ENCODE measurements around the gene GRAMD4. TPM values are rescaled to one million over a fixed set of nuclear protein-coding genes. Genes with fewer than 3 reads are reported as not detected.

GRAMD4 gene
- total RNA-seq, 2 experiments from 2014 or later, result 20.7 to 20.9 TPM

DNA sequence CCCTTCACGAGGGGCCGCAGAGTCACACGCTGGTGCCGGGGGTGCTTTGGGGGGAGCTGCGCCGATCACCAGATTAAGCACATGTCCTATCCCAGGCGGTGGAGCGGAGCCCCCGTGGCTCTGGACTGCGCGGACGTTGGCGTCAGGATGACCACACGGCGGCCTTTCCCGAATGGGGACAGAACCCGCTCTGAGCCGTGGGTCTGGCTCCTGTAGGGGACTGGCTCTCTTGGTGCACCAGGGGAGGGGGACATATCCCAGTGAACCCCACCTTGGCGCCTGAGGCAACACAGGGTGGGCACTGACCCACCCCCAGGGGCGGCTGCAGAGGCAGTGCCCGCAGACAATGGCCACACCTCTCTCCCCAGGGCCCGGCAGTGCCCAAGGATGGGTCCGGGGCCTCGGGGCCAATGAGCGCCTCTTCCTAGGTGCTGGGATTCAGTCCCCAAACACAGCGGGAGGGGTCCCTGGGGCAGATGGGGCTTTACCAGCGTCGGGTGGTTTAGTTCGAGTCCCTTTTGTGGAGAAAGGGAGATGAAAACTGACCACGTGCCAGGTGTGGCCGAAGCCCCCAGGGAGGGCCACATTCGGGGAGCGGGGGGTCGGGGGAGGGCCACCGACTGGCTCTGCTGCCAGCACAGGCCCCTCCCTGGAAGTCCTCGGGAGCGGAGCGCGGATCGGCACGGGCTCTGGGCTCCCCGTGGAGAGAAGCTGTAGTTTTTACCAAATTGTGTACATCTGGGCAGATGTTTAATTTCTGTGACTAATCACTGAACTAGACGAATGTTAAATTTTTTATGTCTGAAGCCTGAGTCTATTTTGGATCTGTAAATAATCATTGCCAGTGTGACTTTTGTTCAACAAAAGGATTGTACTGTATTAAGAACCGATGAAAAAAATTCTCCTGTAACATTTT lies 58.9 kb downstream of the GRAMD4 start:
- H3K36me3 Mint-ChIP-seq, result peaks cover 2% of the 10 kb centered on the region
- no peaks in the 10 kb centered on the region for H3K27me3 Mint-ChIP-seq
- H3K9me3 Mint-ChIP-seq, result no peaks in the 10 kb centered on the region
- H3K4me1 Mint-ChIP-seq, result peaks cover 22% of the 10 kb centered on the region
- no peak for DNase-seq
- no peak overlapping the region for H3K4me3 Mint-ChIP-seq
- H3K27ac Mint-ChIP-seq, result no peak overlapping the region

DNA sequence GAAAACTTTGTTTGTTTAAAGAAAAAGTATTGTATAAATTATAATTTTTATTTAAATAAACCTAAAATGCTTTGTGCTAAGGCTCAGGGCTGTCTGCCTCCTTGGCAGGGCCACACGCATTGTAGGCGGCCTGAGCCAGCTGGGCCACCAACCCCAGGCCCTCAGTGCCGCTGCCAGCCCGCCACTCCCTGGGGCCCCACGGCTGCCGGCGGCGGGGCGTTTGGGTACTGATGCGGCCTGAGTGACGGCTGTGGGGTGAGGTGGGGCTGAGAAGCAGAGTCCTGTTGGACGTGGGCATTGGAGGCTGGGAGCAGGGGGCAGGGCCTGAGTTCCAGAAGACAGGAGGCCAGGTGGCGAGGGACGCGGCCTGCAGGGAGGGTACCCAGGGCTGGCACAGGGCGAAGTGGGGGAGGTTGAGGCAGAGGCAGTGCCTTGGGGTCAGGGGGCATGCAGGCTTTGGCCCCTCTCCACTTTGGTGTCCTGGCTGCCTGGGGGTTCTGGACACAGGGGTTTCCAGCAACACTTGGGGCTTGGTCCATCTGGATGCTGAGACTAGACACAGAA lies 59.6 kb downstream of the GRAMD4 start:
- no peak for DNase-seq
- peaks cover 24% of the 10 kb centered on the region for H3K4me1 Mint-ChIP-seq
- no peaks in the 10 kb centered on the region for H3K9me3 Mint-ChIP-seq
- no peak overlapping the region for H3K27ac Mint-ChIP-seq
- H3K36me3 Mint-ChIP-seq, result no peaks in the 10 kb centered on the region
- H3K27me3 Mint-ChIP-seq, result no peaks in the 10 kb centered on the region
- H3K4me3 Mint-ChIP-seq, result no peak overlapping the region

DNA sequence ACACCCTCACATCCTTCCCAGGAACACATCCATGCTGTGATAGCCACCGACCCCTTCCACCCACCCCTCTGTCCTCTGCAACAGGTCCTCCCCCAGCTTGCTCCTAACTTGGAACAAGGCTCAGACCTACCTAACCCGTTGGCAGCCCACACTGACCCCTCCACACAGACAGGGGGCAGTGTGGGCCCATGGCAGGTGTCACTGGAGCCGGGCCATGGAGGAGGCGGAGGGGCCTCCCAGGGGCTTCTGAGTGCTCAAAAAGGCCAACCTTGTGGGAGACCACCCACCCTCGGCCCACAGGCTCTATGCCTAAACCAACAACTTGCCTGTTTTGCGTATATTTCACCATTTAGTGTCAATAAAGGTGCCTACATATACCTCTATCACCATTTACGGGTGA lies 60.8 kb downstream of the GRAMD4 start:
- no peak overlapping the region for H3K4me3 Mint-ChIP-seq
- peaks cover 23% of the 10 kb centered on the region for H3K4me1 Mint-ChIP-seq
- peak; percentile 34 for DNase-seq
- no peaks in the 10 kb centered on the region for H3K9me3 Mint-ChIP-seq
- H3K27ac Mint-ChIP-seq, result no peak overlapping the region
- no peaks in the 10 kb centered on the region for H3K36me3 Mint-ChIP-seq
- no peaks in the 10 kb centered on the region for H3K27me3 Mint-ChIP-seq

DNA sequence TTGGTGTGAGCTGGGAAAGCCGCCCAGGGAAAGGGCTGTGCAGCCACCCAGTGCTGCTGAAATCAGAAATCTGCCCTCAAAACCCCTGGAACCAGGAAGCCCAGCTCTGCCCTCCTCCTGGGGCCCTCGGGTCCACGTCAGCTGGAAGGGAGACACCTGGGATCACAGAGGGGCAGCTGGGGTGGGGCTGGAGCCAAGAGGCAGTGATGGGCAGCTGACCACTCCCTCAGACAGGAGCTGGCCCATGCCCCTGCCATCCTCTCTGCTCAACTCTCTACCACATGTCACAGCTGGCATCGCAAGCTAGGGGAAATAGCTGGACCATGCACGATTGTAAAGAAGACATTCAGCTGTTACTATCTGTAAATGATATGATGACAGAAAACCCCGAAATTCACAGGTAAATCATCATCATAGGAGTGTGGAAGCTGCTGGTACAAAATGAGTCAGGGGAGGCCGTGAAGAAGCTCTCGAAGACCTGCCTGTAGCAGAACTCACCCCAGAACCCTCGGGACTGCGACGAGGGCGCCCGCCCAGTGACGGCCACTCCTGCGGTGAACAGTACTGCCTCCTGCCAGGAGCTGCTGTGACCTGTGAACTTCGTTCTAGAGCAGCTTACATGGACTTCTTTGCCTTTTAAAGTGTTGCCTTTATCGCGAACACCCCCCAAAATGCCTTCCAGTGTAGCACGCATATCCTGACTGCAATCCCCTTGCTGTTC lies 62.0 kb downstream of the GRAMD4 start:
- Mint-ChIP-seq H3K27me3 (no peaks in the 10 kb centered on the region), H3K27ac (no peak overlapping the region), H3K36me3 (peaks cover 2% of the 10 kb centered on the region), H3K4me3 (no peak overlapping the region), H3K4me1 (peaks cover 23% of the 10 kb centered on the region), H3K9me3 (no peaks in the 10 kb centered on the region)
- DNase-seq, result no peak

DNA sequence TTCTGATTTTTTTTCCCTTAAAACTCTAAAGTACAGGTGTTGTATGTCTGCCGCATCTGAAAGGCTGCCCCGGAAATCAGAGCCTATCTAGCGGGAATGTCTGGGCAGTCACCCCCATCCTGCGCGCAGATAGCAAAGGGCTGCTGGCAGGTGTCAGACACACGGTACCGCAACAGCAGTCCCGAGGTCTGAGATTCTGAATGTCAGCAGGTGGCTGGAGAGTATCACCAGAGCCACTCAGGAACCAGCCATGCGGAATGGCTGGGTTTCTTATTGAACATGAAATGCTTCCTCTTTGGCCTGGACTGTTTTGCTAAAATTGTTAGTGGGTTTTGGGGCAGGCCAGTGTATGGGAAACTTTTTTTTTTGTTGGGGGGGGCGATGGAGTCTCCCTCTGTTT lies 64.5 kb downstream of the GRAMD4 start:
- Mint-ChIP-seq H3K27me3 (no peaks in the 10 kb centered on the region), H3K9me3 (no peaks in the 10 kb centered on the region), H3K4me1 (peaks cover 19% of the 10 kb centered on the region), H3K36me3 (peaks cover 4% of the 10 kb centered on the region), H3K27ac (no peak overlapping the region), H3K4me3 (no peak overlapping the region)
- no peak for DNase-seq

DNA sequence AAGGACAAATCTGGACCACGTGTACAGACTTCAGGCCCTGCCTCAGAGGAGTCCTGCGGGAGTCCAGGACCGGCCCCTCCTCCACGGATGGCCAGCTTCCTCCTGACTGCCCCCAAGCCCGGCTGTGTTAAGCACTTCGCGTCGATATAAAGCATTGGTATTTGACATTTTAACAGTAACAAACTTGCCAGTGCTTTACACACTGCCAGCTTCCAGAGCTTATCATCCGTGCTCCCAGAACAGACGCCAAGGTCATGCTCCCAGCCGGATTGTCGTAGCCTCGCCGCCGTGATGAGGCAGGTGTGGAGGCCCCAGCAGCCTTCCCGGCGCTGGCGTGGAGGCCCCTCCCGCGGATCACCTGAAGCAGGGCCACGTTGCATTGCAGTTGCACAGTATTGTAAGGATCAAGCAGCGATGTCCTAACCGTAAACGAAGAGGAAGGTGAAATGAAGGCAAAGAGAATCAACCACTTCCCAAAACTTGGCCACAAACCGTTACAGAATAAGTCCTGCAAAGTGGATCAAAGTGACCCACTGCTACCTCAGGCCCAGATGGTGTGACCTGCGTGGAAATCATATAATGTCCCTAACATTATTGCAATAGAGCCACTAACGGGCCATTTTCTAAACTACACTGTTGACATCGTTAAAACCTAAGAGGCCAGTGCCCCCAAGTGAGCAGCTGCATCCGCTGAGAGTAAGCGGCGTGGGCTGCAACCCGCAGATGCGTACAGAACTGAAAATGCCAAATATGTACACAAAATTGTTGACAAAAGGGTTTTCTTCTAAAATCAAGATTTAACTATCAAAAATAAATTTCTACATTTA lies 66.2 kb downstream of the GRAMD4 start:
- peak overlapping the region; percentile 62 for H3K27ac Mint-ChIP-seq
- H3K4me3 Mint-ChIP-seq, result no peak overlapping the region
- no peaks in the 10 kb centered on the region for H3K9me3 Mint-ChIP-seq
- H3K27me3 Mint-ChIP-seq, result no peaks in the 10 kb centered on the region
- H3K4me1 Mint-ChIP-seq, result peaks cover 18% of the 10 kb centered on the region
- DNase-seq, result no peak
- H3K36me3 Mint-ChIP-seq, result peaks cover 12% of the 10 kb centered on the region

DNA sequence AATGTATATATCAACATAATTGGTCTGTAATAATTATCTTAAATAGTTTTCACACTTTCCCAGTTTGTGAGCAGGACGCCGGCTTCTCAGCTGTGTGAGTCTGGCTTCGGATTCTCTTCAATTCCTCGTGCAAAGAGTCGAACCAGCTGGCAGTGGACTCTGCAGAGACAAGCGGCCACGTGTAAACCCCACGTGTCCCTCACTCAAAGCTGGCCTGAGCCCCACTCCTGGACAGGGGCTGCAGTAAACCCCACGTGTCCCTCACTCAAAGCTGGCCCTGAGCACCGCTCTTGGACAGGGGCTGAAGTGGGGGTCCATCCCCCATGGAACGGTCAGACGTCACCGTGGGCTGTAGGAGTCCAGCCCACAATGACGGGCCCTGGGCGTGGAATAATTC lies 66.9 kb downstream of the GRAMD4 start:
- H3K27ac Mint-ChIP-seq, result no peak overlapping the region

DNA sequence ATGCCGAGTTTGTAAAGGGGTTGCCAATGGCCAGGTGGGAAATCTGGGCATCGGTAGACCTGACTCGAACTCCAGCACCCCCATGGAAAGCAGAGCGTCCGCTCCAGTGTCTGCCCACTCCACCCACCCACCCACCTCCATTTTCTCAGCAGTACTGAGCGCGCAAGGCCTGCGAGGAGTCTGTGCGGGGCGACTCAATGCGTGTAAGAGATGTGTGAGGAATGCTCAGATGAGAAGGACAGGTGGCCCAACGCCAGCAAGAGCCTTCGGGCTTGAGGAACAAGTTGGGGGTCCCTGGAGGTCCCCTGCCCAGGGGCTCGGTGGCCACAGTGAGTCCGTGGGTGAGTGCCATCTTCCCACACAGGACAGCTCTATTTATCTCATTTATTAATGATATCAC lies 67.3 kb downstream of the GRAMD4 start:
- peaks cover 17% of the 10 kb centered on the region for H3K36me3 Mint-ChIP-seq
- DNase-seq, result no peak
- no peak overlapping the region for H3K27ac Mint-ChIP-seq
- H3K4me3 Mint-ChIP-seq, result no peak overlapping the region
- H3K9me3 Mint-ChIP-seq, result no peaks in the 10 kb centered on the region
- H3K4me1 Mint-ChIP-seq, result peaks cover 17% of the 10 kb centered on the region
- no peaks in the 10 kb centered on the region for H3K27me3 Mint-ChIP-seq

More for the DNA sequence above, 66.9 kb downstream of the GRAMD4 start:
- DNase-seq, result no peak
- Mint-ChIP-seq H3K4me1 (peaks cover 17% of the 10 kb centered on the region), H3K4me3 (no peak overlapping the region), H3K27me3 (no peaks in the 10 kb centered on the region), H3K36me3 (peaks cover 17% of the 10 kb centered on the region), H3K9me3 (no peaks in the 10 kb centered on the region)

DNA sequence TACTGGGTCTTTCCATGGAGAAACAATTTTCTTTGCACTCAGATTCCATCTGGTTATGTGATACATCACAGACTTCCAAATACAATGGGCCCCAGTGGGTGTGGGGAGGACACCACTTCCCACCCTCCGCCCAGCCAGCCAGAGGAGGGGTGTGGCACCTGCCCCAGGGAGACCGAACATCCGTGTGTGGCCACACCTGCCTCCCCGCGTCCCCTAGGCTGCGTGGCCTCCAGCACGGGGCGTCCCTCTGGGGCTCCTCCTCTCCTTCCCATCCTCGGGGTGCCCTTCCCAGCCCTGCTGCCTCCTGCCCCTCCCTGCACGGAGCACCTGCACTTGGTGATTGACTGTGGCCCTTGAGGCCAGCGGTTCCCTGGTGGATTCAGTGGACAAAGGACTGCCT lies 68.8 kb downstream of the GRAMD4 start:
- no peak for DNase-seq
- Mint-ChIP-seq H3K4me1 (peaks cover 16% of the 10 kb centered on the region), H3K27me3 (no peaks in the 10 kb centered on the region), H3K4me3 (no peak overlapping the region), H3K27ac (peak overlapping the region; percentile 23), H3K9me3 (no peaks in the 10 kb centered on the region), H3K36me3 (peaks cover 17% of the 10 kb centered on the region)

DNA sequence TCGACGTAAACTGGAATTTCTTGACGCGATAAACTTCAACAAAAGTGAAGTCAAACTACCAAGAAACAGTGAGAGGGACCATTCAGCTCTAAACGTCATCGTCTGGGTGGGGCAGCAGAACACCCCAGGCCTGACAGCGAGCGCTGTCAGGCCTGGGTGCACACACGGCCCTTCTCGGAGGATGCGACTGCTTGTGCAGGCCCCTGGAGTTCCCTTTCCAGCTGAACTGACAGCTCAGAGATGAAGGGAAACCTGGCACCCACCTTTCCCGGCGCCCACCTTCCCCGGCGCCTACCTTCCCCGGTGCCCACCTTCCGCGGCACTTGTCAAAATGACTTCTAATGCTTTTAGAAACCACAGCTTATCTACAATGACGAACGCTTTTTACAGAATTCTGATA lies 70.0 kb downstream of the GRAMD4 start:
- Mint-ChIP-seq H3K27ac (no peak overlapping the region), H3K9me3 (no peaks in the 10 kb centered on the region), H3K4me3 (no peak overlapping the region), H3K27me3 (no peaks in the 10 kb centered on the region), H3K4me1 (peaks cover 6% of the 10 kb centered on the region), H3K36me3 (peaks cover 19% of the 10 kb centered on the region)
- no peak for DNase-seq

DNA sequence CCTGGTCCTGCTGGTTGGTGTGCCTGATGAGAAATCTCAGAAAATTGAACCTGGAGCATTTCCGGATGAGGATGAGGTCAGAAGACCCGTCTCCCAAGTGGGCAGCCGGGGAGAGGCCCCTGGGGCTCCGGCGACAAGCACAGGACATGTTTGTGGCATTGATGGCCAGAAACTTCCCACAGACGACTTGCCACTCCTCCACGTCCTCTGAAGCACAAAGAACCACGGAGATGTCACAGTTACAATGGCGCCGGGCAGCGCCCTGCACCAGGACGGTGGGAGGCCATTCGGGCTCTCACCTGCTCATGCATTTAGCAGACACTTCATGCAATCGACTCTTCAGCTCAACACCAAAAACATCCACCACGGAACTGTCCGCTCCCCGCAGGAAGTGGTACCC lies 71.4 kb downstream of the GRAMD4 start:
- H3K36me3 Mint-ChIP-seq, result peaks cover 17% of the 10 kb centered on the region
- no peaks in the 10 kb centered on the region for H3K4me1 Mint-ChIP-seq
- no peak overlapping the region for H3K27ac Mint-ChIP-seq
- H3K9me3 Mint-ChIP-seq, result no peaks in the 10 kb centered on the region
- H3K4me3 Mint-ChIP-seq, result no peak overlapping the region
- no peak for DNase-seq
- H3K27me3 Mint-ChIP-seq, result no peaks in the 10 kb centered on the region

DNA sequence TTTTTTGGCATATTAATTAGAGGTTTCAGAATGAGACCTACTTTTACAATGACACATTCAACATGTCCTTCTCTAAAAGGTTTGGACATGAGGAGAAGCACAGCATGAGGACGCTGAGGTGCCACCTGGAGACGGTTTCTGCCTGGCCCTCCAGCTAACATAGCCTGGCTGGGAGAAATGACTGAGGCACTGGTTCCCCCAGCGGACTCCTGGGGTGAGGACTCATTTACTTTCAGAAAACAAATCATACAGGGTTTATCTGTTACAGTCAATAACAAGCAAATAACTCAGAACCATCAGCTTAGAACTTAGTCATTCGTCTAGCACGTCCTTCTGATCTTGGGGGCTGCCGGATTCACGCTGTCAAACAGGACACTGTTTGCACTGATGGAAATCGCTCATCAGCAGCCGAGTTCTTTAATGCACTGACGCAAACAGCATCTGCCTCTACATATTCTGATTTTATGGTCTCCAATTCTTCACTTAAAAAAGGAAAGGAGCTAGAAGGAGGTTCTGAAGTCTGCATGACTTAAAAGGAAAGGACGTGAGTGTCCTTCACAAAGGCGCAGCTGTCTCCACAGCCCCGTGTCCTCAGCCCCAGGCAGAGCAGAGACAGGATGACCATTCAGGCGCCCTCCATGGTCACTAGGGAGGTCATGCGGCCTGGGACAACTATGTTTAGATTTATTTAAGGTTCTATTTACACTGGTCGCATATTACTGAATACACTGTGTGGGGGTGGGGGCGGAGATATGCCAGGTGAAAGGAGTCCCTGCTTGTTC lies 73.6 kb downstream of the GRAMD4 start:
- no peaks in the 10 kb centered on the region for H3K4me1 Mint-ChIP-seq
- no peak for DNase-seq
- no peak overlapping the region for H3K4me3 Mint-ChIP-seq
- H3K27me3 Mint-ChIP-seq, result no peaks in the 10 kb centered on the region
- peaks cover 18% of the 10 kb centered on the region for H3K36me3 Mint-ChIP-seq
- H3K27ac Mint-ChIP-seq, result no peak overlapping the region
- no peaks in the 10 kb centered on the region for H3K9me3 Mint-ChIP-seq

DNA sequence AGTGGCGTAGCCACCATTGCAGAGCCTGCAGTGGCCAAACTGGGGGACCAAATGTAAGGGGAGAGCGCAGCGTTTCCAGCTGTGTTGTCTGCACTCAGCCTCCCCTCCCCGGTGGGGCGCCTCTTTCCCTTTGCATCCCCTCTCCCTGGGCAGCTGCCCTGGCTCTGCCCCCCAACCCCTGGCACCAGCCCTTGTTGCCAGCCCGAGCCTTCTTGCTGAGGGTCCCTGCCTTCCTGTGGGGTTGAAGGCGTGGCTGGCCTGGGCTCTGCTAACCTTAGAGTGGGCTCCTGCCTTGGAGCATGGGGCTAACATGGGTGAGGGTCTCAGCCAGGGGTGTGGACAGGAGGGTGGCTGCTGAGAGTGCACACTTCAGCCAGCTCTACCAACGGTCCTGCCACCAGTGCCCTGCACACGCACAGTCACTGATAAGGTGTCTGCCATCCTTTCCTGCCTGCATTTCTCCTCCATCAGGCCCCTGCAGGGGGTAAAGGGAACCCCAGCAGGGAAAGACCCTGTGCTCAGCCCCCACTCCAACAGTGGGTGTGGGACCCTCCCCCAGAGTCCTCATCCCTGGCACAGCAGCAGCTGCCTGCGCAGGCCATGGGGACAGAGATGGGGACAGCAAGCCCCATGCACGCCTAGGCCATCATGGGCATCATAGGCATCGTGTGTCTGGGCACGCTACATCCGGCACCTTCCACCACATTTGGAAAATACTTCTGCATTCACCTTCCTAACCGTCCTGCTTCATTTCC lies 74.4 kb downstream of the GRAMD4 start:
- Mint-ChIP-seq H3K4me3 (no peak overlapping the region), H3K27me3 (no peaks in the 10 kb centered on the region), H3K4me1 (no peaks in the 10 kb centered on the region), H3K36me3 (peaks cover 24% of the 10 kb centered on the region), H3K9me3 (no peaks in the 10 kb centered on the region), H3K27ac (no peak overlapping the region)
- DNase-seq, result no peak
